Natural killer cell treated with Interleukin-12 subunit alpha and Interleukin-12 subunit beta and Interleukin-15 and Interleukin-18, amount 100 ng/mL, for 72 hours (primary cell): ENCODE results near the gene CMIP. TPM values are rescaled to one million over a fixed set of nuclear protein-coding genes. Genes with fewer than 3 reads are reported as not detected.
"Not testable (repeated sequence)": the region's sequence is repeated elsewhere in the genome, so short reads cannot be mapped to it uniquely, and the experiment has no call there.

Experiments
- ATAC-seq, 2 donors: fragments of 150-1000 bp; cut with Tn5 transposase in 1 of 2; sonication (Bioruptor Pico), chemical (Tn5 transposase) in 1 of 2; 2 replicates each; pipeline ENCODE4 v1.10.0; 2021
- DNase-seq: peaks from one replicate; pipeline ENCODE4 v3.0.0; 2022; ENCODE audit warnings: low spot score
- H3K27ac Mint-ChIP-seq, 2 donors: 1 replicate in 1 of 2; 2 replicates in 1 of 2; pipeline ENCODE4 v1.8.0; 2022; ENCODE audit warnings: mixed read lengths in 2 of 2, mild to moderate bottlenecking in 1 of 2, moderate library complexity in 1 of 2
- H3K27me3 Mint-ChIP-seq, 2 donors: 1 replicate in 1 of 2; 2 replicates in 1 of 2; pipeline ENCODE4 v1.8.0; 2022; ENCODE audit warnings: mixed read lengths in 2 of 2
- H3K36me3 Mint-ChIP-seq: one replicate; pipeline ENCODE4 v1.8.0; 2022; ENCODE audit warnings: mixed read lengths
- H3K4me1 Mint-ChIP-seq, 2 donors: 1 replicate in 1 of 2; 2 replicates in 1 of 2; pipeline ENCODE4 v1.8.0; 2022; ENCODE audit warnings: low read depth in 2 of 2, mixed read lengths in 2 of 2, mild to moderate bottlenecking in 1 of 2
- H3K4me3 Mint-ChIP-seq: one replicate; pipeline ENCODE4 v1.8.0; 2022; ENCODE audit warnings: mixed read lengths
- H3K9me3 Mint-ChIP-seq: 2 replicates; pipeline ENCODE4 v1.8.0; 2022; ENCODE audit warnings: mixed read lengths
- total RNA-seq, 2 donors: library from RNA; stranded (reverse); gene quantifications; one replicate each; pipeline ENCODE4 v1.2.3, GENCODE V29; 2022

Gene CMIP
- total RNA-seq, 2 donors from 2014 or later: 48.0 to 57.6 TPM

DNA sequence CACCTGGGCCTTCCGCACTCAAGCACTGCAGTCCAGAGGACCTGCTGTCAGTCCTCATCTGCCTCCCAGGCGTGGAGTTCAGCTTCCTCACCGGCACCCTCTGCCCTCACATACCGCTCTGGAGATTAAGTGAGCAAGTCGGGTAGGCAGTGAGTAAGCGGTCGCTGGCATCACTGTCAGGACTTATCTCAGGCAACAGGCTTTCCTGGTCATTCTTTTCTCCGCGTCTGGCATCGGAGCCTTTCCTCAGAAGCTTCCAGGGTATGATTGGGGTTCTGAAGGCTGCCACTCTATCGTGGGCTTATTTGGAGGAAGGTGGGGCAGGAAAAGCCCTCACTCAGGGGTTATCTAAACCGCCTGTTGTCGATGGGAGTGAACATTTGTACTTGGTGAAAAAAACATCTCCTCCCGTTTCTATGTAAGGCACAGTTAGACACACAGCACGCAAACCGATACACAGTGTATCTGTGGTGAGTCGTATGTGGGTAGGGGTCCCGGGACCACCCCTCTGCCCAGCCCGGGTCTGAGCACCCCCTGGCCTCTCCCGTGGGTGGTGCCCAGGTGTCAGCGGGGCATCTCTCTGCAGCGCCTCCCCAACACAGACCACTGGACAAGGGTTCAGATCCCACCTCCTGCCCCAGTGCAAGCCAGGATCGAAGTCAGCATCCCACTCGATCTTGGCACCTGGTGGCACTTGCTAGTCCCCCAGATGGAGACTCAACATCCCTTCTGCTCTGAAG is 242.0 kb downstream of the CMIP start:
- H3K9me3 Mint-ChIP-seq: no peaks in the 10 kb centered on the region
- no peak overlapping the region for H3K4me3 Mint-ChIP-seq
- H3K27me3 Mint-ChIP-seq: no peaks in the 10 kb centered on the region
- no peaks in the 10 kb centered on the region for H3K36me3 Mint-ChIP-seq
- no peak for DNase-seq
- ATAC-seq: no peak
- H3K4me1 Mint-ChIP-seq: peaks cover 0 to 8% of the 10 kb centered on the region in 2 donors
- H3K27ac Mint-ChIP-seq: no peak overlapping the region

DNA sequence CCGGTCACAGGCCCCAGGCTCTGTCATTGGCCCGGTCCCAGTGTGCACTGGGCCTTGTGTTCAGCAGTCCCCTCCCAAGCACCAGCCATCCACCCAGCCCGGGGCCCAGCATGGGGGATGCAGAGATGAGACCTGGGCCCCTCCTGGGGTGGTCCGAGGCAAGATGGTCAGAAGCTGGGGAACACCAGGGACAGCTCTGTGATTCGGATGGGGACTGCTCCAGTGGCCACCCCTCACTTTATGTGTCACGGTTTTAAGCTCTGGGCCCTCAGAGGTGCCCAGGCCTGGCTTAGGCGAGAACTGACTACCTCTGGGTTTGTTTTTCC is 242.5 kb downstream of the CMIP start:
- Mint-ChIP-seq H3K4me3 (no peak overlapping the region), H3K27ac (no peak overlapping the region), H3K36me3 (no peaks in the 10 kb centered on the region), H3K27me3 (no peaks in the 10 kb centered on the region), H3K9me3 (no peaks in the 10 kb centered on the region), H3K4me1 (peaks cover 0 to 8% of the 10 kb centered on the region in 2 donors)
- peak; percentile 44 for DNase-seq
- no peak for ATAC-seq

DNA sequence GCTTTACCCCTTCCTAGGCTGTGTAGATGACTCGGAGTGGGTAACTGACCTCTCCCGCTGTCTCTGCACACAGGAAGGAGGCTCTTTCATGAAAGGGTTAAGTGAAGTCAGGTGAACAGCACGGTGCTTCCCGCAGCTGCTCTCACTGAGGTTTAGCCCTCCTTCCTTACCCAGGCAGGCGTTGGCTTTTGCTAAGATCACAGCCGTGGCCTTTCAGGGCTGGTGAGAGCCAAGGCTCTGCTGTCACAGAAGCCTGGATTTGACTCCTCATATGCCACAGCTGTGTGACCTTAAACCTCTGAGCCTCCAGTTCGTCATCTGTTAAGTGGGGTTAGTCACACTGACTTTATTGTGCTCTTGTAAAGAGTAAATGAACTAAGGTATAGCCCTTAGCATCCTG is 243.6 kb downstream of the CMIP start:
- no peak for ATAC-seq
- H3K4me1 Mint-ChIP-seq: peaks cover 0 to 8% of the 10 kb centered on the region in 2 donors
- H3K36me3 Mint-ChIP-seq: no peaks in the 10 kb centered on the region
- H3K4me3 Mint-ChIP-seq: no peak overlapping the region
- H3K27ac Mint-ChIP-seq: no peak overlapping the region
- no peaks in the 10 kb centered on the region for H3K9me3 Mint-ChIP-seq
- no peak for DNase-seq
- no peaks in the 10 kb centered on the region for H3K27me3 Mint-ChIP-seq

DNA sequence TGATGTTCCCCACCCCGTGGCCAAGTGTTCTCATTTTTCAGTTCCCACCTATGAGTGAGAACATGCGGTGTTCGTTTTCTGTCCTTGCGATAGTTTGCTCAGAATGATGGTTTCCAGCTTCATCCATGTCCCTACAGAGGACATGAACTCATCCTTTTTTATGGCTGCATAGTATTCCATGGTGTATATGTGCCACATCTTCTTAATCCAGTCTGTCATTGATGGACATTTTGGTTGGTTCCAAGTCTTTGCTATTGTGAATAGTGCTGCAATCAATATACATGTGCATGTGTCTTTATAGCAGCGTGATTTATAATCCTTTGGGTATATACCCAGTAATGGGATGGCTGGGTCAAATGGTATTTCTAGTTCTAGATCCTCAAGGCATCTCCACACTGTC is 244.2 kb downstream of the CMIP start:
- H3K4me1 Mint-ChIP-seq, H3K4me3 Mint-ChIP-seq, H3K27me3 Mint-ChIP-seq, ATAC-seq, DNase-seq, H3K9me3 Mint-ChIP-seq, H3K36me3 Mint-ChIP-seq, H3K27ac Mint-ChIP-seq: not testable (repeated sequence)

DNA sequence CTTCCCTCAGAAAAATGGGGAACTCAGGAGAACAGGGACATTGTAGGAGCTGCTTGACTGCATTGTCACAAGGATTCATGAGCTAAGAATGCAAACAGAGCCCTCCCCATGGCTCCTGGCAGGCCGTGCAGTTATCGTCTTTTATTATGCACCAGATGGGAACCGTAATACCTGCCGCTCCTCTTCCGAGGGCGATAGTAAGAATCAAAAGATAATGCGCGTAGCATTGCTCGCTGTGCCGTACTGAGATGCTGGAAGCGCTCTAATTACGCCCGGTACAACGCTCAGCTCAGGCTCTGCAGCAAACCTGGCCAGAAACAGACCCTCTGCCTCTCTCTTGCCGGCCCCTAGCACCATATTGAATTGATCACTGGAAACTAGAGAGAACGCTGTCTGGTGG is 247.4 kb downstream of the CMIP start:
- Mint-ChIP-seq H3K27ac (no peak overlapping the region), H3K4me1 (peaks cover 11 to 14% of the 10 kb centered on the region in 2 donors)
- DNase-seq: no peak

DNA sequence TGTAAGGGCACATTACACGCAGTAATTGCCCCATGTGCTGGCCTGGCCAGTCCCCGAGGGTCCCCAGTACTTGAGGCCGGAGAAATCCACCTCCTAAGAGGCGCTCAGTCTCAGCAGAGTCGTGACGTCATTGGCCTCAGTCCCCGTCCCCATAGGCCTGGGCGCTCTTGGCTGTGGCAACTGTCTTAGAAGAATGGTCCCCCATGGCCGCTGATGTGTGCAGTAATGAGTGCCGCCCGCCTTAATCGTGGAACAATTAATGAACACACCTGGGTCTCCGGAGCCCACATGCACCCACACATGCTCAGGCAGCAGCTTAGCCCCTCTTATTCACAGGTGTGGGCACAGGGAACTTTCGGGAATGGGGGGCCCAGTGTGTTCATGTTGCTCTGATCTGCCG is 248.0 kb downstream of the CMIP start:
- Mint-ChIP-seq H3K4me1 (peaks cover 11 to 14% of the 10 kb centered on the region in 2 donors), H3K27me3 (no peaks in the 10 kb centered on the region), H3K4me3 (no peak overlapping the region), H3K36me3 (no peaks in the 10 kb centered on the region), H3K27ac (no peak overlapping the region), H3K9me3 (no peaks in the 10 kb centered on the region)
- no peak for ATAC-seq
- DNase-seq: peak; percentile 16

More for the DNA sequence above, 247.4 kb downstream of the CMIP start:
- no peaks in the 10 kb centered on the region for H3K27me3 Mint-ChIP-seq
- ATAC-seq: no peak
- H3K4me3 Mint-ChIP-seq: no peak overlapping the region
- no peaks in the 10 kb centered on the region for H3K36me3 Mint-ChIP-seq
- no peaks in the 10 kb centered on the region for H3K9me3 Mint-ChIP-seq

DNA sequence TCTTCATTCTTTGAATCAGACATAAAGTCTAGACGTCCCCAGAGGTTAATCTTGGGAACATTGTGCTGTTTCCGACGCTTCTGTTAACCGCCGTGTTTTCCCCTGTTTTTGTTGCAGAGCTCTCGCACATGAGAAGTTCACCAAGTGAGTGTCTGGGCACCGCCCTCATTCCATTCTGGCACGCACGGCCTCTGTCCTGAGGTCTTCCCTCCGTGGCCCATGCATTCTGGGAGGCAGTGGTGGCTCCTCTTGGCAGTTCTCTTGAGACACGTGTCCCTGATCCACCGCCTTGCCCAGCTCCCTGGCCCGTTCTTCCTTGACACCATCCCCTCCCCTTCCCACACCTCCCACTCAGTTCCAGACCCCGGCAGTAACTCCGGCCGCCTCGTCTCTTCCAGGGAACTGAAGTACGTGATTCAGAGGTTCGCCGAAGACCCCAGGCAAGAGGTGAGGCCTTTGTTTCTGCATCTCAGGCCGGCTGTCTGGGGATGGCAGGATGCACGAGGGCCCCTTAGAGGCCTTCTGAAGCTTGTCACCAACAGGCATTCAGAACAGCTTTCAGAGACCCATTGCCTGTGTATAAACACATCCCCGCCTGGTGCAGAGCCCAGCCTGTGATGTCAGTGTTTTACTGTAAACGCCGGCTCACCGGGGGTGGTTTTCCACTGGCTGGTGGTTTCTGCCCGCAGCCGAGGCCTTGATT is 248.6 kb downstream of the CMIP start:
- DNase-seq: peak; percentile 47
- no peaks in the 10 kb centered on the region for H3K9me3 Mint-ChIP-seq
- no peaks in the 10 kb centered on the region for H3K36me3 Mint-ChIP-seq
- no peak overlapping the region for H3K27ac Mint-ChIP-seq
- H3K4me3 Mint-ChIP-seq: no peak overlapping the region
- H3K4me1 Mint-ChIP-seq: peaks cover 11 to 14% of the 10 kb centered on the region in 2 donors
- no peak for ATAC-seq
- no peaks in the 10 kb centered on the region for H3K27me3 Mint-ChIP-seq

DNA sequence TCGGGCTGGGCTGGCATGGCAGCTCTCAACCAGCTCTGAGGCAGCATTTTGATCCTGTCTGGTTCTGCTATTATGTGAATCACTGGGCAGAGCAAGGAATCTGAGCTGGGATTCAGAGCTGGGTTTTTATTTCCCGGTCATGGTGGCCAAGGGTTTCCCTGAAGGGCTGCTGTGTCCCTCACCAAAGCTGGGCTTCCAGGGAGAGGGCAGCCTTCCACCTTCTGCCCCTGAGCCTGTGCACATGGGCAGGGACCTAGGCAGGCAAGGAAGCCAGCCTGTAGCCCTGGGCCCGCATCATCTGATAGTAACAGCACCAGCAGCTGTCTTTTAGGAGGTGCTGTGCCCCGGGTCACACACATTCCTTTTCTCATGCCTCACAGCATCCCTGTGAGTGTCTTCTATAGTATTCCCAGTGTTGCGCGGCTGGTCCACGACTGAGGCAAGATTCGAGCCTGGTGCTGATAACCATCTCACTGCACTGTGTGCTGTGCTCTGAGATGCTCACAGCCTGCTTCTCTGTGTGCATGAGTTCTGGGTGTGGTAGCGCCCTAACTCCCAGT is 249.2 kb downstream of the CMIP start:
- DNase-seq (peak; percentile 10), ATAC-seq (no peak)
- Mint-ChIP-seq H3K36me3 (no peaks in the 10 kb centered on the region), H3K4me1 (peaks cover 11 to 12% of the 10 kb centered on the region in 2 donors), H3K27me3 (no peaks in the 10 kb centered on the region), H3K27ac (no peak overlapping the region), H3K9me3 (no peaks in the 10 kb centered on the region), H3K4me3 (no peak overlapping the region)

DNA sequence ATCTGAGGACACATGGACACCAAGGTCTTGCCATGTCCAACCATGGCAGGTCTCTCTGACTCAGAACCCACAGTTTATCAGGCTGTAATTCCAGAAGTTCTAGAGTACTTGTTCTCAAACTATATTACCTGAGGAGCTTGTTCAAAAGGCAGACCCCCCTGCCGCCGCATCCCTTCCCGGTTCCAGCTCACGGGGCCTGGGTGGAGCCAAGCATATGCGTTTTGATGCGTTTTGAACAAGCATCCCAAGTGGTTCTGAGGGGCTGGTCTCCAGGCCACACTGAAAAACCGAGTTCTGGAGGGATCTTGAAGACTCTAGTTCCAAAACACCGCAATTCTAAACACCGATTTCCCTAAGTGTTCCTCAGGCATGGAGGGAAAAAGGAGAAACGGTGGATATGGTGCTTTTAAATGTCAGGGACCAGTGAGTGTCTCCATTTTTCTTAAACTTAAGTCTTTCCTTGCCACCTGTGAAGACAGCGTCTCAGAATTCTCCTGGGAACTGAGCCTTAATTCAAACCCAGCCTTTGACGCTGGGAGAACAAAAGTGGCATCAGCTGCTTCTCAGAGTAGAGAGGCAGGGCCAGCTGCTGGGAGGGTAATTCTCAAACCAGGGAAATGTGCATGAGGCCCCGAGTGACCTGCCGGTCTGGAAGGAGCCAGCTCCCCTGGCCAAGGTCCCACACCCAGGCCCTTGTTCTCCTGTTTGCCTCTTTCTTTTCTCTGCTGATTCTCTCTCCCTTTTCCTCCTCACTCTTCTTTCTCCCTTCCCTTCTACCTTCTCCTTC is 250.1 kb downstream of the CMIP start:
- Mint-ChIP-seq H3K4me1 (peaks cover 6 to 11% of the 10 kb centered on the region in 2 donors), H3K36me3 (no peaks in the 10 kb centered on the region), H3K9me3 (no peaks in the 10 kb centered on the region), H3K4me3 (no peak overlapping the region), H3K27me3 (no peaks in the 10 kb centered on the region), H3K27ac (peak overlapping the region in 1 of 2 donors; percentile 71)
- ATAC-seq (no peak), DNase-seq (peak; percentile 44)

DNA sequence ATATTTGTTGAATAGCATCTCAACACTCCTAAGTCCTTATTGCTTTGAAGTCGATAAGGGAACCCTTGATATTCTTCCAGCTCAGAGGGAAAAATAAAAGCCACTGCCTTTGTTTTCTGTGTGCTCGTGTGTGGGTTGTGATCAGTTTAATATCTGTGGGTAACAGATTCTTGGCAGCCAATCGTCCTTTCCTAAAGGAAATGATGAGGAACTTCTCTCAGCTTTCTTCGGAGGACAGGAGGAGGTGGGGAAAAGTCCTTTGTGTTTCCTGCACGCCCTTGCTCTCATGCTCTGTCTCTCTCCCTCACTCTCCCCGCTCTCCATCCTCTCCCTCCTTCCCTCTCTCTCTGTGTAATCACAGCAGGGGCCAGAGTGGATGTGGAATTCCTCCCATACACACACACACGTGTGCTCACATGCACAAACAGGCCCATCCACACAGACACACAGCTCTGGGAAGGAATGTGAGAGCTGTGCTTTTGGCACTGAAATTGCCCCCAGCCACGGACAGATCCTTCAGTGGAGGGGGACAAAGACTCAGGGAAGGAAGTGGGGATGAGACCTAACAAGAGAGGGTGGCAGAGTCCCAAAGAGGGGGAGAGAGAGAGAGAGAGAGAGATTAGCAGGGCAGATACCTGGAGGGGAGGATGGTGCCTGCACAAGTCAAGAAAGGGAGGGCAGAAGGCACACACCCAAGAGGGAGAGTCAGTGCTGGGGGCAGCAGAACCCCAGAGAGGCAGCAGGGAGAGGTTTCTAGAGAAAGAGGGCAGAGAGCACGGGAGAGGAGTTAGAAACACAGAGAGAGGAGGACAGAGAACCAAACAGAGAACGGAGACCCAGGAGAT is 250.9 kb downstream of the CMIP start:
- Mint-ChIP-seq H3K36me3 (no peaks in the 10 kb centered on the region), H3K4me1 (peaks cover 6 to 11% of the 10 kb centered on the region in 2 donors), H3K27me3 (no peaks in the 10 kb centered on the region), H3K27ac (peak overlapping the region; percentile 21 to 71), H3K4me3 (no peak overlapping the region), H3K9me3 (no peaks in the 10 kb centered on the region)
- ATAC-seq (no peak), DNase-seq (no peak)

DNA sequence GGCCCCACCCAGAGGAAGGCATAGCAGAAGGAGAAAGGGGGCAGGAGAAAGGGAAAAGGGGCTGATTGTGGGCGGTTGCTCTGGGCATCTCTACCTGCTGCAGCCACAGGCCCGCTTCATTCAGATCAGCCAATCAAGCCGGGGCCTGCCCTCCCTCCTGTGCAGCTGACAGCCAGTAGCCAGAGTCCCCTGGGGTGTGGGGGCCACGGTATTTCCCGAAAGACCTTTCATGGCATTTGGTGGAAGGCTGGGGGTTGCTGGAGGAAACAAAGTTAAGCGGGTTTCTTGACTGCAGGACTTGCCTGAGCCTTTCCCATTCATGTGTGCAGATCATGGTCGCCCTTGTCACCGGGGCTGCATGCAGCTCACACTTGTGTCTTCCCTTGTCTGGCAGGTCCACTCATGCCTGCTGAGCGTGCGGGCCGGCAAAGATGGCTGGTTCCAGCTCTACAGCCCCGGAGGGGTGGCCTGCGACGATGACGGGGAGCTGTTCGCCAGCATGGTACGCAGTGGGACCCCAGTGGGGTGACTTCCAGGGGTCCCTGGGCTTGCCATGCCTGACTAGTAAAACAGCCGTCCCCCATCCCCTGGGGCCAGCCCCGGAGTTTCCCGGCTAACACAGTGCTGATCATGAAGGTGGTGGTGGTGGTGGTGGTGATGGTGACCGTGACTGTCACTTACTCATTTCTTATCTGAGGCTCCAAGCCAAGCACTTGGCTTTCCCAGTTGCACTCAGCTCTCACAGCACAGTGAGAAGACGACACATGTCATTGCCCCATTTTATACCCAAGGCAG is 251.8 kb downstream of the CMIP start:
- Mint-ChIP-seq H3K9me3 (no peaks in the 10 kb centered on the region), H3K4me3 (no peak overlapping the region), H3K27me3 (no peaks in the 10 kb centered on the region), H3K36me3 (no peaks in the 10 kb centered on the region), H3K4me1 (peaks cover 6 to 11% of the 10 kb centered on the region in 2 donors), H3K27ac (peak overlapping the region; percentile 21 to 71)
- DNase-seq (no peak), ATAC-seq (peak; percentile 64 to 83)

DNA sequence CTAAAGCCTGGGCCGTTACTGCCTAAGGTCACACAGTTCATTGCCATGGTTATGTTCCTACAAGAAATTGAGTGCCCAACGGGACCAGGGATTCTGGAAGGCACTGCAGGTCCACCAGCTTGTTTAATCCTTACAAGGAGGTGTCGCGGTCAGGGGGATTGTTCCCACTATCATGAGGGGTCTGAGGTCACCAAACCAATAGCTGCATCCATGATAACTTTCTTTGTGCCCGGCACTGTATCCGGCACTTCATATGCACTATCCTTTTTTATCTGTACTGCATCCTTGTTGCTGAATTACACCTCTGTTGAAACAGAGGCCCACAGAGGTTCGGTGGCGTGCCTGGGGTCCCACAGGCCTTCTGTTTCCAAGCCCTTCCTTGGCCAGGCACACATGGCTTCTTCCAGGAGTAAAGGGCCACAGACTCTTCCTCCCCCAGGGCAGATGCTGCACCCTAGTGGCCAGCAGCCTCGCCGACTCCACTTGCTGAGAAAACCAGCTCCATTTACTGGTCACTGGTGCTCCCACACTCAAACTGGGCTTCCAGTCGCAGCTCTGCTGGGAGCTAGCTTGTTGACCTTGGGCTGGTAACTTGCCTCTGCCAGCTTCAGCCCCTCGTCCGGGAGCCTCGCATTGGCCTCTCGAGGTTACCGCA is 252.5 kb downstream of the CMIP start:
- H3K27ac Mint-ChIP-seq: peak overlapping the region in 1 of 2 donors; percentile 21
- ATAC-seq (no peak), DNase-seq (no peak)
- peaks cover 6 to 11% of the 10 kb centered on the region in 2 donors for H3K4me1 Mint-ChIP-seq
- no peaks in the 10 kb centered on the region for H3K36me3 Mint-ChIP-seq
- no peaks in the 10 kb centered on the region for H3K9me3 Mint-ChIP-seq
- H3K27me3 Mint-ChIP-seq: no peaks in the 10 kb centered on the region
- H3K4me3 Mint-ChIP-seq: no peak overlapping the region
